GDM1 (cell line): ENCODE results near the gene RHOJ.

Experiments
- DNase-seq: peaks from one replicate; lab custom pipeline; 2025; lab: John Stamatoyannopoulos, UW

Gene RHOJ

DNA sequence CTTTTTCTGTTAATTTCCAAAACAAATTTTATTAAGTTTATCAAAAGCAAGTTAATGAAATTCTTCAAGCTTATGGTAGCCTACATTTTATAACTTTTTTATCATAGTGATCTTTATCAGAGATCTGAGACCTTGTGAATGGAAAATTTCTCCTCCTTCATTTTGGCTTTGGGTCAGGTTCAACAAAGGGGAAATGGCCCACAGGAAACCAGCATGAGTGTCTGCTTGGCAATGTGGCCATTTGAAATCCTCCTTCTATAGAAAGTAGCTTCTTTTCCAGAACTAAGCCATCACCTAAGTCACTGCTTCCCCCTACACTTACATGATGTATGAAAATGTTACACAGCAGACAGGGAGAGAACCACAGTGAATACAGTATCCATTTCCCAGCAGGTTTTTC lies 1.6 kb downstream of the RHOJ start:
- no peak for DNase-seq

DNA sequence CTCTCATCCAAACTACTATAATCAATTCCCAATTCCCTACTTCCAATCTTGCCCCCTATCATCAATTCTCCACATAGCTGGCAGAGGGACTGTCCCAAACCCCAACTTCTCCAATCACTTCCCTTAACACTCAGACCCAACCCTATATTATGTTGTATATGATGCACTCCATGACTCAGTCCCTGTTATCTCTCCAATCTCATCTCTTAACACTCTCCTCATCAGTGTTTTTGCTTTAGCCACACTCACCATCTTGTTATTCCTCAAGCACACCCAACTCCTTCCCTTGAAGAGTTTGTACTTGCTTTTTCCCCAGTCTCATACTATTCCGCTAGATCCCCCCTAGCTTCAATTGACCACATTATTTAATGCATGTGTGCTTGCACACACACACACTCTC lies 4.9 kb downstream of the RHOJ start:
- DNase-seq: no peak

GRCh38 chr14:63210812-63211211 lies 6.6 kb downstream of the RHOJ start:
- DNase-seq: no peak

GRCh38 chr14:63212209-63212608 lies 8.0 kb downstream of the RHOJ start:
- no peak for DNase-seq

DNA sequence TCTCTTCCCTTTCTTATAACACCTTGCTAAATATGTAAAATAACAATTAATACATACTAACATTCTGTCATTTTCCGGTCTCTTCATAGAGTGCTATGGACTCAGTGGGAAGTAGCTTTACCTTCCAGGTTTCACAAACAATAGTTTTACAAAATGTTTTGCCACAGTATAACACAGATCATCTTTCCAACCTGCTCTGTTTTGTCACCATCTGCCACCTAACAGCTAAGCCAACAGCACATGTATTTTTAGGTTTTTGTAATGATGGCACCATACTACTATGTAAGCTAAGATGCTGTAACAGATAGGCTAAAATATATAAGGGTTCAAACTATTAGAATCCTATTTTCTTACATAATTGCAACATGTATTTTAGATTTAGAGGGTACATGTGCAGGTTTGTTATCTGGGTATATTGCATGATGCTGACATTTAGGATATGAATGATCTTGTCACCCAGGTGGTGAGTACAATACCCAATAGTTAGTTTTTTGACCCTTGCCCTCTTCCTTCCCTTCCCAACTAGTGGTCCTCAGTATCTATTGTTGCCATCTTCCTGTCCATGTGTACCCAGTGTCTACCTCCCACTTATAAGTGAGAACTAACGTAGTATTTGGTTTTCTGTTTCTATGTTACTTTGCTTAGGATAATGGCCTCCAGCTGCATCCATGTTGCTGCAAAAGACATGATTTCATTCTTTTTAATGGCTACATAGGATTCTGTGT lies 8.7 kb downstream of the RHOJ start:
- no peak for DNase-seq

DNA sequence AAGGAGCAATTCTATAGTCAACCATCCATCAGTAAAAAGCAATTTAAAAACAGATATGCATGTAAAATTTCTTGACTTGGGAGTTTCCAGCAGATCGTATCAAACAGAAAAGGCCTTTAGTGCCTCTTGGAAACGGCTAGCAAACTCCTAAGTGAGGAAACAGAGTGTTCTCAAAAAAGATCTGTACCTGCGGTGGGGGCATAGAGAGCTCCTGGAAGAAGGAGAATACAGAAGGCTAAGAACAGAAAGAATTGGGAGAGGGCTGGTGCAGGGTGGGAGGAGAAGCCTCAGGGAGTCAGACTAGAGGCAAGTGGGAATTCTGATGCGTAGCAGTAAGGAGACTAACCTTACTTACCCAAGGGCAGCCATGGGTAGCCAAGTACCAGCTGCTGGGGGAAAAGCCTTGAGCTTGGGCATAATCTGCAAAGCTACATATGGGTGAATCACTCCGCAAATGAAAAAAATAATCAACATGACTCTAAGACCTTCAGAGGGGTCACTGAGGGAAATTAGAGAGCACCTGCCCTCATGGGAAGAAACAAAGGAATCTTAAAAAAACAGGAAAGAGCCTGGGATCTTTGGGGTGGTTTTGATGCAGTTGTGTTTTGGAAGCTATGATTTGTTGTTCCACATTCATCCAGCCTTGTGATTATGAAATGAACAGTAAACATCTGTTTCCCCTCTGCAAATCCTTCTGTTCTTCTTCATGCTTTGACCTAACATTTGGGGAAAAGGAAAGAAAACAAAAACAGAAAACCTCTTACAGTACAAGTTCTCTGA lies 10.4 kb downstream of the RHOJ start:
- no peak for DNase-seq

DNA sequence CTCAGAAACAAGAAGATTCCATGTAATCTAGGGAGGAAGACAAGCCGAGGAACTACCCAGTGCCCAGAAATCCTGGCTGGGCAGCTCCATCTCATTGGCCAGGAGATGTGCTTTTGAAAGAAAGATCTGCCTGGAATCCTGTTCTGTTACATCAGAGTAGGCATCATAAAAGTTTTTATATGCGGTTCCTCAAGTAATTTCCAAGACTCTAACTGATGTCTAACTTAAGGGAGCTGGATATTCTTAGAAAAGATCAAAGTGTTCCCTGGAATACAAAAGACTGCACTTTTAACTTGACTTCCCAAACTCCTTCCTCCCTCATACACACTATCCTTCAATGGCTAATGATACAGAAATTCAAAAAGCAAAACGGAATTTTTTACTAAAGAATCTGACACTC lies 16.3 kb downstream of the RHOJ start:
- no peak for DNase-seq

- DNase-seq: no peak
These were observed 19.4 kb downstream of the RHOJ start for GRCh38 chr14:63223596-63223995.

DNA sequence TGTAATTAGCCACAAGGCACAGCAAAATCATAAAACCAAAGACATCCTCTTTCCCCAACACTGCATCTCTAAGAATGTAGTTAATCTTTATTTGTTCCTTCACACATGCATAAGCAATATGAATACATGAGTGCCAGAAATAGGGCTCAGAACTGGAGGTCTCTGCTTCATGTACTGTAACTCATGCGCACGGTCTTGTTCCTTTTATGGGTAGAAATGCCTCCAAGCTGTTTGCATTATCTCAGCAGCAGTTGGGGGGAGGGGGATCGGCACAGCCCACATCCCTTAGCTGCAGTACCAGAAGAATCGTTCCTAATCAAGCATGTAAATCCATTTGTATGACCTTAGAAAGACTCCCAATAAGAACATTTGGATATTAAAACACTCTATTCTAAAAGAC lies 20.0 kb downstream of the RHOJ start:
- DNase-seq: no peak

DNA sequence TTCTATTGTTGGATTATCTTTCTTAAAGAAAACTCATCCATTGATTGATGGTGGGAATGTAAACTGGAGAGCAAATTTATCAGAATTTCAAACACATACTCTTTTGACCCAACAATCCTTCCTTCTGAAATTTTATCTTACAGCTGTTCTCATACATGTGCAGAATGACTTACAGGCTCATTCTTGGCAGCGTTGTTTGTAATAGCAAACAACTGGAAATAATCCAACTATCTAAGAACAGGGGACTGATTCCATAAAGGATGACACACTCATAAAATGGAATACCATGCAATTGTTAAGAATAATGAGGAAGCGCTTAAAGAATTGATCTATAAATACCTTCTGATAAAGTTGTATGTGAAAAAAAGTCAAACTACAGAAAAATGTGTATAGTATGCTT lies 24.0 kb downstream of the RHOJ start:
- DNase-seq: no peak

GRCh38 chr14:63229330-63230059 lies 25.3 kb downstream of the RHOJ start:
- no peak for DNase-seq

DNA sequence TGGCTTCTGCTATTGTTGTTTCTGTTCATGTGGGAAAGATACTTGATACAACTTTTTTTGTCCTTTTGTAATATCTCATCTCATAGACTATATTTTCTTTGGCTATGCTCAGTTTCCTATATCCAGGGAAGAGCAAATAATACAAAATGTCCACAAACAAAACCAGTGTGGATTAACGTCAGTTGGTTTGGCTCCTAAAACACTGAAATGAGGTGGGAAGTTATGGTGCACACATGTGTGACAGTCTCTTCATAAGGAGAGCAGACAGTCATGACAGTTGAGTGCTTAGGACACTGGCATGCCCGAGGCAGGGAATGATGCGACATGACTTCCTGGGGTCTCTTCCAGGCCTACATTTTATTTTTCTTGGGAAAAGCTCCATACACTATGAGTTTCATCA lies 27.5 kb downstream of the RHOJ start:
- DNase-seq: no peak

- no peak for DNase-seq
These were observed 33.5 kb downstream of the RHOJ start for GRCh38 chr14:63237791-63238190.

DNA sequence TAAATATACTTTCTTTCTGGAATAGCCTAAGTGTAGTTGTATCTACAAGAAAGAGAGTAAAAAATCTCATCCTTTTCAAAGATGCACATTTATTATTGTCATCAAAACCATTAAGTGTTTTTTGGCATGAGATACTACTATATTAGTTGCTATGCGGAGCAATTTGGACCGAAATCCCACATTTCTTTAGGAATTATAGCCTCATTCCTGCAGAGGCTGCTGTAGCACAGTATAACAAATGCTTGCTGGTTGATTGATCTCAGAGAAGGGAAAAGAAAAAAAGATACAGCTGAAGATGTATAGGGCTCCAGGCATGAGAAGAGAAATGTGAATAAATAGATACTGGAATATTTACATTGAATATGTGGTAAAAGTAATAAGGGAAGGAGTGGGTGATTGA lies 36.0 kb downstream of the RHOJ start:
- no peak for DNase-seq

DNA sequence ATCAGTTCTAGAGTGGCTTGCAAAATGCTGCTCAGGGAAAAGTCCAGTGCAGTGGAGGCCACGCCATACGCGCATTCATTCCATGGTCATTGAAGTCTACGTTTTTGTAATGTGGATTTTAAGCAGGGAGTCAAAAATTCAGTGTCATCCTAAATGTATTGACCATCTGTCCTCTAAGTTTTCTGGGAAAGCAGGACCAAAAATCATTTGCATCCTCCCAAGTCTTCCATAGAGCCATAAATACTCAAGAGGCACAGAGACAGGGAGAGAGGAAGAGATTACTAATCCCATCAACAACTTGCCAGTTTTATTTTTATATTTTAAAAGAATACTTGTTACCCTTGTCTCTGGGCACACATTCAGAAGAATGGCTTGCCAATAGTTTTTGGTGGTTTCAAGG lies 36.9 kb downstream of the RHOJ start:
- no peak for DNase-seq

DNA sequence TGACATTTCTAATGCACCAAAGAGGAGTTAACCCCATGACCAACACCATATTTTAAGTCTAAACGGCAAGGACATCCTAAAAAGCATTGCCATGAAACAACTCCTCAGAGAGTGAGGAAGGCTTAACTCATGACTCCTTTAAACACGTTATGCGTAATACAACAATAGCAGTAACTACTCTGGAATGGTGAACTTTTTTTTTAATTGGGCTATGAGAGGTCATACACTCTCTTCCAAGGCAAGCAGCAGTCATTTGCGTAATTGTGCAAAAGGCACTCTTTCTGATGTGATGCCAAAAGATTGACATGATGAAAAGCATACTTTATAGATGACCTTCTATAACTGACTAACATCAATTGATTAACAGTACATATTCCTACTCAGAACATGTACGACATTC lies 39.4 kb downstream of the RHOJ start:
- DNase-seq: no peak

GRCh38 chr14:63245893-63246292 lies 41.6 kb downstream of the RHOJ start:
- DNase-seq: no peak

GRCh38 chr14:63248211-63248610 lies 44.0 kb downstream of the RHOJ start:
- no peak for DNase-seq

- DNase-seq: no peak
These were observed 44.8 kb downstream of the RHOJ start for GRCh38 chr14:63249092-63249491.

DNA sequence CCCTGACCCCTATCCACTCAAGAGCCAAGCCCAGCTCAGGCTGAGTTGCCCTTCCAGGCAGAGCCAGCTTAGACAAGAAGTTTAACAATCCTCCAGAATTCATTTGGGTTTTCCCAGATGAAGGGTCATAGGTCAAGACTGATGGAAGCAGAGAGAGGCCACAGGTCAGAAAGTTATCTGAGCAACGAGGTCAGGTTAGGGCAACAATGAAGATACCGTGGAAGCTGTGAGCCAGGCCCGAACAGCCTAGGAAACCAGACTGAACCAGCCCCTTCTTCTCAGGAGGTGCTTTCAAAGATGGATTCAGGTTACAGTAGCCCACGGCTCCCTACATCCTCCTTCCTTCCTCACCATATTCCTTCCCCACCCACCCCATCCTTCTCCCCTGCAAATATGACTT lies 53.1 kb downstream of the RHOJ start:
- DNase-seq: no peak

DNA sequence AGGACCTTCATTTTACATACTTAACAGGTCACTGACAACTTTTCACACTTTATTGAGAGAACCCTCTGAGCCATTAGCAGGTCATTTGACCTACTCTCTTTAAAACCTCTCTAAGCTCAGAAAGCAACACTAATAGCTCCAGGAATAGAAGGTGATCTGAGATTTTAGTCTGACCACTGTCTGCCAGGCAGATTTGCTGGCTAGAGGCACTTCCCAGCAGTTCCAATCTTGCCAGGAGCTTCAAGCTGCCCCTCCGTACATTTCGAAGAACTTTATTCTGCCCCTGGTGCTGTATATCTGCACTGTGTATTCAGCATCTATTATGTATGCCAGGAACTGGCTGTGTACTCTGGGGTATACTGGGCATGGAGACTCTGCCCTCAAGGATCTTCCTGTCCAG lies 58.2 kb downstream of the RHOJ start:
- DNase-seq: no peak

GRCh38 chr14:63266106-63266505 lies 61.9 kb downstream of the RHOJ start:
- no peak for DNase-seq

DNA sequence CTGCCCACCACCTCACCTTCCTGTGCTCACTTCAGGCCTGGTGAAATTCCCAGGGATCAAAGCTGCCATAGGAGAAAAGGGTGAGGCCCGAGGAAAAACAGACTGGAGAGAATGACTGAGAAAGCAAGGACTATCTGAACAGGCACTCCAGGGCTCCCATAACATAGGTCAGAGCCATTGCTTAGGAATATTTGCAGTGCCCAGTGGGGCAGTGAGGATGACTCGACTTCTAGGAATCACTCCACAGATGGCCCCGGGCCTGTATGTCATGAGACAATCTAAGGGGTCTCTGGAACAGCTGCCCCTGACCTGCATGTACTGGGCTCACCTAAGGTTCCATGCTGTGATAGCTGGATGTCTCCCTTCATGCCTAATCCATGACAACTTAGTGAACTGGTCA lies 62.9 kb downstream of the RHOJ start:
- DNase-seq: no peak
